ENCODE measurements around the gene MPST.
A peak's percentile ranks its signal among the peaks of the same experiment; 100 is the strongest.

MPST gene

DNA sequence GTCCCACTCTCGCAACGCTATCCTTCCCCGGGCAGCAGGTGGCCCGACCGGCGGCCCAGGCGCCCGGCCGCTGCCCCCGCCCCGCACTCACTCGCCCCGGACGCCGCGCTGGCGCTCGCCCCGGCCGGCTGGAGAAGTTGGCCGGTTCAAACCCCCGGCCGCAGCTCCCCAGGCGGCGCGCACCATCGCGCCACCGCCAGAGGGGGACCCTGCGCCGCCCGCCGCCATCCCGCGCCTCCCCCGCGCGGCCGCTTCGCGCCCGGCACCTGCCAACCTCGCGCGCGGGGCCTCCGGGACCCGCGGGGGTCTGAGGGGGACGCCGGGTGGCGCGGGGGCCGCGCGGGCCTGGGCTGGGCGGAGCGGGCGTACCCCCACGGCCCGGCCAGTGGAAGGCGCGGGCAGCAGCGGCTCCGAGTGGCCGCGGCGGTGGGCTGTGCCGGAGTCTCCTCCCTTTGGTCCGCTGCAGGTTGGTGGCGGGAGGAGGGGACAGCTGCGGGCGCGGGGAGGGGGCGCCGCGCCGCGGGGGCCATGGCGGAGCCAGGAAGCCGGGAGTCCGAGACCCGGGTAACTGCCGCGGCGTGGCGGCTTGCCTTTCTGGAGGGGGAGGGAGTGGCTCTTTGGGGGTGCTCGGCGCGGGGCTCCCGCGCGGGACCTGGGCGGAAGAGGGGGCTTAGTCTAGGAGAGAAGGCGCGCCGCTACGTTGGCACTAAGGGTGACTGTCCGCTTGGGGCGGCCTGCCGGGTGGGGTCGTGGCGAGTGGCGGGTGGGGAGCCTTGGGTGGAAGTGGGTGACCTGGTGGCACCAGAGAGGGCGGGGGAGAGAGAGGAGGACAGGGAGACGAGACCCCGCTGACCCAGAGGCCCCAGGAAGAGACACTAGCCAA is at the start of gene MPST, which contains the start of gene TST:
Gene MPST (plus strand): TSS at position 434 of the 883 bp plus-strand sequence. CDS start 95 bp downstream, at position 529.
Gene TST (minus strand): TSS at position 139 of the 883 bp plus-strand sequence. CDS start 715 bp downstream, outside the sequence.
- CTCF ChIA-PET = interaction anchor here (0.9 kb wide), 1 partner anchor 10 kb away, joined by 3 read pairs; no protein-coding TSS in a partner anchor
- POLR2A ChIA-PET (ENCODE audit: low non-redundant PET) = interaction anchor here (1.2 kb wide), 1 partner anchor 13 kb away, joined by 7 read pairs; no protein-coding TSS in a partner anchor
- peak within 1 kb of the TSS; percentile 88 for H3K27ac ChIP-seq
- TF ChIP-seq, protein P1, sequence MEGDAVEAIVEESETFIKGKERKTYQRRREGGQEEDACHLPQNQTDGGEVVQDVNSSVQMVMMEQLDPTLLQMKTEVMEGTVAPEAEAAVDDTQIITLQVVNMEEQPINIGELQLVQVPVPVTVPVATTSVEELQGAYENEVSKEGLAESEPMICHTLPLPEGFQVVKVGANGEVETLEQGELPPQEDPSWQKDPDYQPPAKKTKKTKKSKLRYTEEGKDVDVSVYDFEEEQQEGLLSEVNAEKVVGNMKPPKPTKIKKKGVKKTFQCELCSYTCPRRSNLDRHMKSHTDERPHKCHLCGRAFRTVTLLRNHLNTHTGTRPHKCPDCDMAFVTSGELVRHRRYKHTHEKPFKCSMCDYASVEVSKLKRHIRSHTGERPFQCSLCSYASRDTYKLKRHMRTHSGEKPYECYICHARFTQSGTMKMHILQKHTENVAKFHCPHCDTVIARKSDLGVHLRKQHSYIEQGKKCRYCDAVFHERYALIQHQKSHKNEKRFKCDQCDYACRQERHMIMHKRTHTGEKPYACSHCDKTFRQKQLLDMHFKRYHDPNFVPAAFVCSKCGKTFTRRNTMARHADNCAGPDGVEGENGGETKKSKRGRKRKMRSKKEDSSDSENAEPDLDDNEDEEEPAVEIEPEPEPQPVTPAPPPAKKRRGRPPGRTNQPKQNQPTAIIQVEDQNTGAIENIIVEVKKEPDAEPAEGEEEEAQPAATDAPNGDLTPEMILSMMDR (conservative IDR thresholded peaks at IDR 0.05; ENCODE audit: low read depth) = no peak
- DNase-seq (ENCODE audit: low spot score) = peak; percentile 44

DNA sequence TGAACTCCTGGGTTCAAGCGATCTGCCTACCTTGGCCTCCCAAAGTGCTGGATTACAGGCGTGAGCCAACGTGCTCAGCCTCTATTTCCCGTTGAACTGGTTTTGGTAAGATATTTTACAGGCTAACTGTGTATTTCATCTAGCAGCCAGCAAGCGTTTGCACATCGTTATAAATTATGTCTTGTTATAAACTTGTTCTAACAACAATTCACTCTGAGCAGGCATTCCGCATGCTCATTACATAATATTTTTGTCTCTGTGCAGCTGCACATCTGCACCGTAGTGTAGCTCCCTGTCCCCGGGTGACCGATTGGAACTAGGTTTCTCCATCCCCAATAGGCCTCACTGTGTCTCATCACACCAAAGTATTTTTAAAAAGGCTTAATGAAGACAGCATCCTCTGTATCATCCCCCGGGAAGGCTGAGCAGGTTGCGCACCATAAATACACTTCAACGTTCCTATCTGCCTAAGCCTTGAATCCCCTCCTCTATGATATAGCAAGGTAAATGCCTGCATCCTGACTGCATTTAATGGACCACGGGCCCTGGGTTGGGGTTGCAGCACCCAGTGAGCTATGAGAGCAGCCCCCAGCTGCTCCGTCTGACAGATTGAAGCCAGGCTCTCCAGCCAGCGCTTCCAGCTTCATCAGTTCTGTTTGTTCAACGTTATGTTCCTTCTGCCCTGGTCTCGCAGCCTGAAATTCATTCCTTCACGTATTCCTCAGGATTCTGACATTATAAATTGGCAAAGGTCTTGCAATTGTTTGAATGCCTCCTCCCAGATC is 48.0 kb upstream of the MPST start:
- DNase-seq (ENCODE audit: low spot score) = no peak
- ChIA-PET CTCF (interaction anchor here (0.6 to 1.4 kb wide), 2 partner anchors 65 to 115 kb away, joined by 3 to 4 read pairs; no protein-coding TSS in a partner anchor), POLR2A (ENCODE audit: low non-redundant PET) (no interaction called here)
- no peak overlapping the region for H3K27ac ChIP-seq
- TF ChIP-seq, protein P1 (conservative IDR thresholded peaks at IDR 0.05; ENCODE audit: low read depth) = no peak

DNA sequence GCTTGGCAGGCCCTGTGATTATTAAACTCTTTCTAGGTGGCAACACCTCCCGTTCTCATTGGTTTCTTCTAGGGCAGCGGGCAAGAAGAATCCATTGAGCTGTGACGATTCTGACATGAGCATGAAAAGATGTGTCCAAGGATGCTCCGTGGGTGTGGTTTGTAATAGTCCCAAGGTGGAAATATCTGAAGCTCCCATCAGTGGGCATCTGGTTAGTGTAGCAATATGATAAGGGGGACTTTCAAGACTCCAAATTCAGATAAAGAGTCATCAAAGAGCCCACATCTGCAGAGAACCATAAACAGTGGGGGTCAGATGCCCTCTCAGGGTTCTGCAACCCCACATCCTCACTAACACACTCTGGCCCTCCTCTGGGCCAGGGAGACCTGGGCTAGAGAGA is 42.9 kb upstream of the MPST start:
- POLR2A ChIA-PET (ENCODE audit: low non-redundant PET) = no interaction called here
- DNase-seq (ENCODE audit: low spot score) = no peak
- CTCF ChIA-PET = interaction anchor here (1.7 kb wide), 1 partner anchor 120 kb away, joined by 11 read pairs; no protein-coding TSS in a partner anchor
- TF ChIP-seq, protein P1 (conservative IDR thresholded peaks at IDR 0.05; ENCODE audit: low read depth) = no peak
- H3K27ac ChIP-seq = no peak overlapping the region

DNA sequence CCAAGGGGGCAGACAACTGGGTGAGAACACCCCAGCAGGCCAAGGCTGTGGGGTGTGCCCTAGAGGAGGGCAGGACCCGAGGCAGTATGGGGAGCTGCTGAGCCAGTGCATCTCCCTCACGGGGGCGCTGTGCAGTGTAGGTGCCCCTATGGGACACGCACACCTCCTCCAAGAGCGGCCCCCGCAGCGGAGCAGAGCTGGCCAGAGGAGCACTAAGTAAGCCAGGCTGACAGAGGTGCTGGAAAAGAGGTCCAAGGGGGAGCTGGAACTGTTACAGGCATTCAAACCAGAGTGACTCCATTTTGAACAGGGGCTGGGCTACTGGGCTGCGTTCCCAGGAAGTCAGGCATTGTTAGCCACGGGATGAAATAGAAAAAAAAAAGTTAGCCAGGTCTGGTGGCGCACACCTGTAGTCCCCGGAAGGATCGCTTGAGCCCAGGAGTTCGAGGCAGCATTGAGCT is 42.1 kb upstream of the MPST start:
- TF ChIP-seq, protein P1 (conservative IDR thresholded peaks at IDR 0.05; ENCODE audit: low read depth) = no peak
- DNase-seq (ENCODE audit: low spot score) = no peak
- ChIA-PET POLR2A (ENCODE audit: low non-redundant PET) (no interaction called here), CTCF (interaction anchor here (0.7 to 1.7 kb wide), 5 partner anchors 74 to 196 kb away, joined by 3 to 11 read pairs (median 4); partner anchors contain the start of gene KCTD17)
- no peak overlapping the region for H3K27ac ChIP-seq

DNA sequence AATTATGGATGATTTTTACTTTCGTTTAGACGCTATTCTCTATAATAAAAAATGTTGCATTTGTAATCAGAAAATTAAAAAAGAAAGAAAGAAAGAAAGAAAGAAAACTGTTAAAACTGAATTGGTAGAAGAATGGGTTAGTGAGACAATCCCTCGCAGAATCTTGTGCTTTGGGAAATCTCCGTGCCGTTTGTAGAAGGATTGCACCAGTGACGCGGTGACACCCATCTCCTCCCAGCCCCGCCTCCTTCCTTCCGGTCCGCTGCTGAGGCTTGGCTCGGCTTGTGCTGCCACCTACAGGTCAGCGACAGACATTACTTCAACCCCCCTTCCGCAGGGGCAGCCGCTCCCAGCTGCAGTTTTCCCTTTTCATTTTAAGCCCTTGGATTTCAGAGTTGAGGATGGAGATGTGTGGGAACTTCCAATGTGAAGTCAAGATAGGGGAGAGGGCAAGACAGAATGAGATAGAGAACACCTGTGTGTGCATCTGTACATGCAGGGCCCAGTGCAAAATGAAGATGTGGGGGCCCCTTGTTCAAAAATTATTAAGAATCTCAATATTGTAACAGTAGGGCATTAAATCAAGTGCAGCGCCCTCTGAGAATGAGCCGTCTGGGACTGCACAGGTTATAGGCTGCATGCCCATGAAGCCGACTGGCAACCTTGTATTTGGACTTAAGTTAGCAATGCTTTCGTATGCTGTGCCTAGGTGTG is 41.4 kb upstream of the MPST start:
- no peak overlapping the region for H3K27ac ChIP-seq
- TF ChIP-seq, protein P1 (conservative IDR thresholded peaks at IDR 0.05; ENCODE audit: low read depth) = peak; percentile 93
- CTCF ChIA-PET = interaction anchor here (0.6 to 1.7 kb wide), 7 partner anchors 13 to 1183 kb away, joined by 3 to 11 read pairs (median 4); partner anchors contain the start of gene KCTD17
- POLR2A ChIA-PET (ENCODE audit: low non-redundant PET) = no interaction called here
- peak; percentile 91 for DNase-seq (ENCODE audit: low spot score)
